ENCODE measurements around the gene ZSCAN12.

ZSCAN12 gene

GRCh38 chr6:28351087-28351486 lies 48.5 kb downstream of the ZSCAN12 start:
- no peak for TF ChIP-seq CTCF (conservative IDR thresholded peaks at IDR 0.05; ENCODE audit: low read depth)
- DNase-seq (ENCODE audit: low spot score): no peak
- POLR2A ChIA-PET (ENCODE audit: low non-redundant PET): no interaction called here
- no peak overlapping the region for H3K27ac ChIP-seq
- CTCF ChIA-PET: interaction anchor here (0.6 to 0.7 kb wide), 2 partner anchors 246 to 247 kb away, joined by 4 to 9 read pairs; no protein-coding TSS in a partner anchor

- CTCF ChIA-PET: interaction anchor here (0.6 kb wide), 1 partner anchor 248 kb away, joined by 9 read pairs; no protein-coding TSS in a partner anchor
- DNase-seq (ENCODE audit: low spot score): peak; percentile 81
- TF ChIP-seq CTCF (conservative IDR thresholded peaks at IDR 0.05; ENCODE audit: low read depth): no peak
- POLR2A ChIA-PET (ENCODE audit: low non-redundant PET): no interaction called here
- peak within 1 kb of the TSS; percentile 84 for H3K27ac ChIP-seq
Measured at GRCh38 chr6:28349892-28350737, 49.4 kb downstream of the ZSCAN12 start, which contains the start of gene ZKSCAN3. TSS of gene ZKSCAN3 (plus strand) at chr6:28349947. CDS start at chr6:28359587, 9,640 bp downstream.

DNA sequence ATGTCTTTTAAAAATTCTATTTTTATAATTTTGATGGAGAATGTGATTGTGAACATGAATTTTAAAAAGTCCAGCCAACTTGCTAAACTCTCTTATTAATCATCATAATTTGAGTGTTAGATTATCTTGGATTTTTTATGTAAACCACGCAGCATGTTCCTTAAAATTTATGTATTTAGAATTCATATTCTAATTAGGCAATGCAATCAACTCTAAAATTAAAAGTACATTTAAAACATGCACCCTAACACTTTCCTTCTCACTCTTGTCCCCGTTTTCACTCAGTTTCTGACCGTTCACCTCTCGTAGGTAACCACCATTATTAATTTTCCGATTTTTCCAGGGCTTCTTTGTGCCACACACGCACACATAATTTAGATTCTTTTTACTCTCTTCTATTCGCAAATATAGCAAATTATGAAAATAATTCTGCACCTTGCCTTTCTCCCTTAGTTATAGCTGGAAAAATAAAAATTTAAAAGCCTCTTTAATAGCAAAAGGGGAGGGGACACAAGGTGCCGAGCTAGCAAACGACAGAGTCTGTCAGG lies 50.1 kb downstream of the ZSCAN12 start:
- ChIA-PET POLR2A (ENCODE audit: low non-redundant PET) (no interaction called here), CTCF (no interaction called here)
- H3K27ac ChIP-seq: peak overlapping the region; percentile 84
- no peak for TF ChIP-seq CTCF (conservative IDR thresholded peaks at IDR 0.05; ENCODE audit: low read depth)
- no peak for DNase-seq (ENCODE audit: low spot score)

DNA sequence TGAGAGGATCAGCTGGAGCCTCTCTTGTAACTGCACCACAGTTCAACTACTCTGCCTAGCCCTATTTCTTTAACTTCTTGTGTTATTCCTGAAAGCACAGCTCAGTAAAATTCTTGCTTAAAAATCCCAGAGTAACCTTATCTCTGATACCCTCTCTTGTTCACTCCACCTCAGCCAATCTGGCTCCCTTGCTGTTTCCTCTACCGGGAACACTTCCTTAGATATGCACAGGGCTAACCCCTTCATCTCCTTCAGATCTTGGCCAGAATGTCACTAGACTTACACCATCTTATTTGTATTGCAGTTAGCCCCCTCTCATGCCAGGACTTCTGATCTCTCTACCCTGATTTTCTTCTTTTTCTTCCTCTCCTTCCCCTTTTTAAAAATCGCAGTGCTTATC lies 52.4 kb downstream of the ZSCAN12 start:
- no peak for DNase-seq (ENCODE audit: low spot score)
- CTCF ChIA-PET: no interaction called here
- TF ChIP-seq CTCF (conservative IDR thresholded peaks at IDR 0.05; ENCODE audit: low read depth): no peak
- H3K27ac ChIP-seq: no peak overlapping the region
- POLR2A ChIA-PET (ENCODE audit: low non-redundant PET): no interaction called here

- DNase-seq (ENCODE audit: low spot score): no peak
- CTCF ChIA-PET: no interaction called here
- POLR2A ChIA-PET (ENCODE audit: low non-redundant PET): no interaction called here
- TF ChIP-seq CTCF (conservative IDR thresholded peaks at IDR 0.05; ENCODE audit: low read depth): no peak
- no peak overlapping the region for H3K27ac ChIP-seq
Measured at GRCh38 chr6:28345201-28345600, 54.3 kb downstream of the ZSCAN12 start.

DNA sequence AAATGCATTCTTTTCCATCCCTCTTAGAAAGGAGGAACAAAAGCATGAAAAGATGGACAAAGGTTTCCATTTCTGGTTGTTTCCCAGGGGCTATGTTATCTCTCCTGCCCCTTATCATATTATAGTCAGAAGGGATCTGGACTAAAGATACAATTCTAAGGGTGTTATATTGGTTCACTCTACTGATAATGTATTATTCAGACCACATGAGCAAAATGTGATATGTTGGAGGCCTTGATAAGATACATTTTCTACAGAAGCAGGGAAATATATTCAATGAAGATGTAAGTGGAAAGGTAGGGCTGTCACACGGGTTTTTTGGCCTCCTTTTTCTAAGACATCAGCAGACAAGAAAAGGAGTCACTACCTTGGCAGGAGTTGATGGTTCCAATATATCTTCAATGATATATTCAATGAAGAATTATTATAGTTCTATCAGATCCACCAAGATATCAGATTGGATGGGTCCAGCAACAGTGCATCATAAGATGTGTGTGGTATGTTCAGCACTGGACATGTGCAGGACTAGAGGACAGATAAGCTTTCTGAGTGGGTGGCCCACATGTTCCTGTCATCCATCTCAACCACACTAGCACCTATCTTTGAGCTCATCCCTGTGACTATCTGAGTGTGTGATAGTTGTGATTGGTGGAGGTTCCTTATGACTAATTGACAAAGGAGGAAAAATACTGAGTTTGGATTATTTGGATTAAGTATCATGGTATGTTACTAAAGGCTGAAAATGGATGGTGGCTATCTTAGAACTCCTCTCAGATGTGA lies 55.5 kb downstream of the ZSCAN12 start:
- DNase-seq (ENCODE audit: low spot score): no peak
- no peak for TF ChIP-seq CTCF (conservative IDR thresholded peaks at IDR 0.05; ENCODE audit: low read depth)
- H3K27ac ChIP-seq: no peak overlapping the region
- ChIA-PET CTCF (no interaction called here), POLR2A (ENCODE audit: low non-redundant PET) (no interaction called here)
